NCI-H2081 (cell line): ENCODE data around the gene EMC9.
A peak's percentile ranks its signal among the peaks of the same experiment; 100 is the strongest.

ENCODE experiments used
- DNase-seq, 2 experiments: peaks; one replicate each; lab custom pipeline; 2025; lab: John Stamatoyannopoulos, UW

Gene EMC9

GRCh38 chr14:24177041-24177825 lies 35.8 kb upstream of the EMC9 start:
- DNase-seq = no peak

DNA sequence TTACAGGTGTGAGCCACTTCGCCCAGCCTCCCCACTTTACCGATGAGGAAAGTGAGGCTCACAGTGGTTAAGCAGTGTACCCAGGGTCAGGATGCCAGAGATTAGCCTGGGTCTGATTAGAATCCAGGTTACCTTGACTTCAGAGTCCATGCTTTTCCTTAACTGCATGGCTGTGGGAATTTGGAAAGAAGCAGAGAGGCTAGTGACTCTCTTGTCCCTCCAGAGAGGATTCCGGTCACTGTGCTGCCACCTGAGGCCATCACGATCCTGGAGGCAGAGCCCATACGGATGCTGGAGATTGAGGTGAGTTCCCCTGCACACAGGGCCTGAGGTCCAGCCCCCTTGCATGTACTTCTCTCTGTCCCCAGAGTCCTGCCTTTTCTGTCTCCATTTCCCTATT lies 35.2 kb upstream of the EMC9 start:
- DNase-seq = no peak

GRCh38 chr14:24172871-24173281 lies 31.5 kb upstream of the EMC9 start:
- no peak for DNase-seq

DNA sequence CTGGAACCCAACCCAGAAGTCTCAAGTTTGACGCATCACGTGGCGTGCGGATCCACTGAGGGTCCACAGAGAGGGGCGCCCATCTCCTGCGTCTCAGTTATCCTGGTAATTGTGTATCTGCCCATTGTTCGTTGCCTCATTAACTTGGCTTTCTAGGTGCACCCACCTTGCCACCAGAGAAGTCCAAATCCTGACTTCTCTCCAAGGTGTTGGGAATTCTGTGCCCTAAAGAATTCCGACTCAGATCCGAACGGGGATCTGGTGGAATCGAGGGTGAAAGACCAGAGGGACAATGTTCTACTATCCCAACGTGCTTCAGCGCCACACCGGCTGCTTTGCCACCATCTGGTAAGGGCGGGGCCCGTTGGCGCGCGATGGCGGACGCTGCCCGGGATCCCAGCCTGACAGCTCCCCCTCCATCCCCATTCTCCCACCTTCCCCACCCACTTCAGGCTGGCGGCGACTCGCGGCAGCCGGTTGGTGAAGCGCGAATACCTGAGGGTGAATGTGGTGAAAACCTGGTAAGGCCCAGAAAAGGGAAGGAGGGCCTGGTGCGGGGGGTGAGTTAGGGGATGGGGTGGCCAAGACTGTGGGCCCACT lies 31.0 kb upstream of the EMC9 start:
- no peak for DNase-seq

GRCh38 chr14:24171422-24172260 lies 30.2 kb upstream of the EMC9 start, which contains the start of gene REC8:
Gene REC8, plus strand, starts transcription at chr14:24172080. Its CDS starts 473 bp downstream, at chr14:24172553.
- peak; percentile 82 to 94 for DNase-seq

GRCh38 chr14:24167469-24168114 lies 26.2 kb upstream of the EMC9 start:
- DNase-seq = no peak

DNA sequence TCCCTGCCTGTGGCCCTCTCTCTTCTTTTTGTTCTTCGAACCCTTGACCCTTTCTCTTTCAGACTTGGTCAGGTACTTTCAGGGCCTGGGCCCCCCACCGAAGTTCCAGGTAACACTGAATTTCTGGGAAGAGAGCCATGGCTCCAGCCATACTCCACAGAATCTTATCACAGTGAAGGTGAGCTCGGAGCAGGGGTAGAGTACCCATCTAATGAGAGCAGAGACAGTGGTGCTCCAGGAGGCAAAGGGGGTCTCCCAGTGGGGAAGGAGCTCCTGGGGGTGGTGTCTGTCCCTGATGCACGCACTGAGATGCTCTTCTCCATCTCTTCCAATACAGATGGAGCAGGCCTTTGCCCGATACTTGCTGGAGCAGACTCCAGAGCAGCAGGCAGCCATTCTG lies 24.4 kb upstream of the EMC9 start:
- no peak for DNase-seq

DNA sequence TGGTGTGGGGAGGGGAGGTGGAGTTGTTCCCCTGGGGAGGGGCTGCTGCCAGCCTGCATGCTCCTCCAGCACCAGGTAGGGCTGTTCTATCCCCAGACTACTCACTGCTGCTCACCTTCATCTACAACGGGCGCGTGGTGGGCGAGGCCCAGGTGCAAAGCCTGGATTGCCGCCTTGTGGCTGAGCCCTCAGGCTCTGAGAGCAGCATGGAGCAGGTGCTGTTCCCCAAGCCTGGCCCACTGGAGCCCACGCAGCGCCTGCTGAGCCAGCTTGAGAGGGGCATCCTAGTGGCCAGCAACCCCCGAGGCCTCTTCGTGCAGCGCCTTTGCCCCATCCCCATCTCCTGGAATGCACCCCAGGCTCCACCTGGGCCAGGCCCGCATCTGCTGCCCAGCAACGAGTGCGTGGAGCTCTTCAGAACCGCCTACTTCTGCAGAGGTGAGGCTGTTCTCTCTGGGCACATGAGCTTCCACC lies 23.2 kb upstream of the EMC9 start:
- DNase-seq = no peak

DNA sequence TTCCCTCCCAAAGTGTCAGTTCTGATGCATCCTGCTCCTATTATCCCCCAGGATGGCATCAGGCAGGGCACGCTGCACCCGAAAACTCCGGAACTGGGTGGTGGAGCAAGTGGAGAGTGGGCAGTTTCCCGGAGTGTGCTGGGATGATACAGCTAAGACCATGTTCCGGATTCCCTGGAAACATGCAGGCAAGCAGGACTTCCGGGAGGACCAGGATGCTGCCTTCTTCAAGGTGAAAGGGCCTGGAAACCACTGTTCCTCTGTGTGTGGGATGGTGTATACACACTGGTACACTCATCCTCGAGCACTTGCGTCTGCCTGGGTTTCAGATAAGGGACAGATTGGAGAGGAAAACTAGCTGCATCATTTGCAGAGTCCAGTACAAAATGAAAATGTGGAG lies 20.7 kb upstream of the EMC9 start:
- no peak for DNase-seq

- peak; percentile 88 to 90 for DNase-seq
Measured at GRCh38 chr14:24160850-24161804, 19.7 kb upstream of the EMC9 start, which contains the start of gene IRF9. Gene IRF9, plus strand, starts transcription at chr14:24161265. Its CDS starts 880 bp downstream, at chr14:24162145.

GRCh38 chr14:24160499-24160849 lies 19.1 kb upstream of the EMC9 start:
- no peak for DNase-seq

DNA sequence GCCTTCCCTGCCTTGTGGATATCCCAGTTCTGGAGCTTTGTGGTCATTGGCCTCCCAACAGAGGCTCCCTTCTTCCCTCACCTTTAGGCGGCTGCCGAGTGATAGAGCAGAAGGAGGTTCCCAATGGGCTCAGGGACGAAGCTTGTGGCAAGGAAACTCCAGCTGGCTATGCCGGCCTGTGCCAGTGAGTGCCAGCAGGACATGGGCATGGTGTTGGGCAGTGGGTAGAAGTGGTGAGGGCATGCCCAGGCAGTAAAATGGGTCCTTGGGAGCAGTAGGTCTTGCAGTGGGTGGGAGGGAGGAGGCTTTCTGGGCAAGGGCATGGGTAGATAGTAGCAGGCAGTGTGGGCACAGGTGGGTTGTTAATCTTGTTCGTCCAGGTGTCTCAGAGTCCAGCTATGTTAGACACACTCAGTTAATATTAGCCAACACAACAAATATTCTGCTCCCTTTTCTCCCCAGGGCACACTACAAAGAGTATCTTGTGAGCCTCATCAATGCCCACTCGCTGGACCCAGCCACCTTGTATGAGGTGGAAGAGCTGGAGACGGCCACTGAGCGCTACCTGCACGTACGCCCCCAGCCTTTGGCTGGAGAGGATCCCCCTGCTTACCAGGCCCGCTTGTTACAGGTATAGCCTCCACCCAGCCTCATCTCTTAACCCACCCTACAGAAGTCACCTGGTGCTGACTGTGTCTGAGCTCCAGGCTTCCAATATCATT lies 18.5 kb upstream of the EMC9 start:
- no peak for DNase-seq

GRCh38 chr14:24157331-24157730 lies 15.9 kb upstream of the EMC9 start:
- no peak for DNase-seq

DNA sequence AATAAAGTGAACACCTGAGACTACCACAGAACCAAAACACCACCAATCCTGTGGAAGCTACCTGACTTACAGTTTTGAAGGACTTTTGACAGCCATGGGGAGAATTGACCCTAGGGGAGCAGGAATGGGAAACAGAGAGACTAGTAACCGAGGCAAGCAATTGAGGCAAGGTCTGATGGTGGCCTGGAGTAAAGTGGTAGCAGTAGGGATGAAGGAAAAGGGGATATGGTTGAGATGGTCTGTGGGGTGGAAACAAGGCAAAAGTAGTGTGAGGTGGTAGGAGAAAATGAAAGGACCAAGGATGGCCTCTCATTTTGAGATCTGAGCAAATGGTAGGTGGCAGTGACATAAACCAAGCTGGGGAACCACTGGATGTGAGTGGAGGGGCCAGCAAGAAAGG lies 15.4 kb upstream of the EMC9 start:
- no peak for DNase-seq

DNA sequence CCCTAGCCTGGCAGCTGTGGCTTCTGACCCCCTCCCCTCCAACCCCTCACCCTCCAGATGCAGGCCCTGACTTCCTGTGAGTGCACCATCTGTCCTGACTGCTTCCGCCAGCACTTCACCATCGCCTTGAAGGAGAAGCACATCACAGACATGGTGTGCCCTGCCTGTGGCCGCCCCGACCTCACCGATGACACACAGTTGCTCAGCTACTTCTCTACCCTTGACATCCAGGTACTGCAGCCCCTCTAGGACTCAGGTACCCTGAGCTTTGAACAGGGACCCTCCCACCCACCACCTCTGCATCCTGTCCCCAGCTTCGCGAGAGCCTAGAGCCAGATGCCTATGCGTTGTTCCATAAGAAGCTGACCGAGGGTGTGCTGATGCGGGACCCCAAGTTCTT lies 13.7 kb upstream of the EMC9 start:
- DNase-seq = no peak

GRCh38 chr14:24151404-24152080 lies 10.2 kb upstream of the EMC9 start:
- DNase-seq = no peak

DNA sequence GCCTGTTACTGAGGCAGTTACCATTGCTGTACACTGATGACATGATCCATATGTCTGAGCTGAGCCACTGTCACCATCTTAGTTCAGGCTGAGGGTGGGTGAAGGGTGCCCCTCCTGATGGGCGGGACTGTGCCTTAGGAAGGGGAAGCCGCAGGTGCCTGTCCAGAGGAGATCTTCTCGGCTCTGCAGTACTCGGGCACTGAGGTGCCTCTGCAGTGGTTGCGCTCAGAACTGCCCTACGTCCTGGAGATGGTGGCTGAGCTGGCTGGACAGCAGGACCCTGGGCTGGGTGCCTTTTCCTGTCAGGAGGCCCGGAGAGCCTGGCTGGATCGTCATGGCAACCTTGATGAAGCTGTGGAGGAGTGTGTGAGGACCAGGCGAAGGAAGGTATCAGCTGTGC lies 9.6 kb upstream of the EMC9 start:
- no peak for DNase-seq

DNA sequence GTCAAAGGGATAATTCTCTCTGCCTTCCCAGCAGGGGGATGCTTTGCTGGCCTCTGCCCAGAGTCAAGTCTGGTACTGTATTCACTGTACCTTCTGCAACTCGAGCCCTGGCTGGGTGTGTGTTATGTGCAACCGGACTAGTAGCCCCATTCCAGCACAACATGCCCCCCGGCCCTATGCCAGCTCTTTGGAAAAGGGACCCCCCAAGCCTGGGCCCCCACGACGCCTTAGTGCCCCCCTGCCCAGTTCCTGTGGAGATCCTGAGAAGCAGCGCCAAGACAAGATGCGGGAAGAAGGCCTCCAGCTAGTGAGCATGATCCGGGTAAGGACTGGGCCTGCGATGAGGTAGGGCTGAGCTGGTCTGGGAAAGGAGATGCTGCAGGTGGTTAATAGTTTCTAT lies 9.2 kb upstream of the EMC9 start:
- no peak for DNase-seq

DNA sequence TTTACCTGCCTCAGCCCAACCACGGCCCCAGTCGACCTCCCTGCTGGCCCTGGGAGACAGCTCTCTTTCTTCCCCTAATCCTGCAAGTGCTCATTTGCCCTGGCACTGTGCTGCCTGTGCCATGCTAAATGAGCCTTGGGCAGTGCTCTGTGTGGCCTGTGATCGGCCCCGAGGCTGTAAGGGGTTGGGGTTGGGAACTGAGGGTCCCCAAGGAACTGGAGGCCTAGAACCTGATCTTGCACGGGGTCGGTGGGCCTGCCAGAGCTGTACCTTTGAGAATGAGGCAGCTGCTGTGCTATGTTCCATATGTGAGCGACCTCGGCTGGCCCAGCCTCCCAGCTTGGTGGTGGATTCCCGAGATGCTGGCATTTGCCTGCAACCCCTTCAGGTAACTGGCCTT lies 8.7 kb upstream of the EMC9 start:
- no peak for DNase-seq
